GM21717 (cell line): ENCODE measurements around the gene BCOR.

Experiments
- ATAC-seq: cut with Tn5 transposase; IDR thresholded peaks from one replicate; pipeline ENCODE4 v1.9.1; 2021; ENCODE audit warnings: mild to moderate bottlenecking, moderate library complexity; ENCODE audit not compliant: unreplicated experiment

BCOR gene

DNA sequence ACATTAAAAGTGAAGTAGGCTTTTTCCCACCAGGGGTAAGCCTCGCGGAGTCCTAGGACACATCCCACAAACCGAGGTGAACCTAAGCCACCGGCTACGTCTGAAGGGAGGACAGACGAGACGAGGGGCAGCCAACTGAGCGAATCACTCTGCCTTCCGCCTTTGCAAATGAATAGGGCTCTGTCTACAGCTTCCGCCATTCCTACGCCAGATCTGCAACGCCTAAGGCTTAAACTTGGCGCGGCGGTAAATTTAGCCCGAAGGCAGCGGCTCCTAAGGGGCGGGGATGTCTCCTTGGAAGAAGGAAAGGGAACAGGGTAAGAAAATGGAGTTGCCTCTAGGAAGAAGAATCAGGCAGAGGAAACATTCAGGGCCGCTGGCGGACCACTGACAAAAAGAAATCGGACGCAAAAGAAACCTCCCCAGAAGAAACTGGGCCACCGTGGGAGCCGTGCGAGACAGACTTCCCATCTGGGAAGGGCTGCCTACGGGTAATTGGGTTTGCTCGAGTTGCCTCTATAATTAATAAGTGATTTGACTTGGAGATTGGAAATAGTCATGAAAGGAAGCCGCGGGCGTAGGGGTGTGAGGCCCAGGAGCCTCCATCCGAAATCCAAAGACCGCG, 90.5 kb downstream of the BCOR start:
- ATAC-seq: no peak

DNA sequence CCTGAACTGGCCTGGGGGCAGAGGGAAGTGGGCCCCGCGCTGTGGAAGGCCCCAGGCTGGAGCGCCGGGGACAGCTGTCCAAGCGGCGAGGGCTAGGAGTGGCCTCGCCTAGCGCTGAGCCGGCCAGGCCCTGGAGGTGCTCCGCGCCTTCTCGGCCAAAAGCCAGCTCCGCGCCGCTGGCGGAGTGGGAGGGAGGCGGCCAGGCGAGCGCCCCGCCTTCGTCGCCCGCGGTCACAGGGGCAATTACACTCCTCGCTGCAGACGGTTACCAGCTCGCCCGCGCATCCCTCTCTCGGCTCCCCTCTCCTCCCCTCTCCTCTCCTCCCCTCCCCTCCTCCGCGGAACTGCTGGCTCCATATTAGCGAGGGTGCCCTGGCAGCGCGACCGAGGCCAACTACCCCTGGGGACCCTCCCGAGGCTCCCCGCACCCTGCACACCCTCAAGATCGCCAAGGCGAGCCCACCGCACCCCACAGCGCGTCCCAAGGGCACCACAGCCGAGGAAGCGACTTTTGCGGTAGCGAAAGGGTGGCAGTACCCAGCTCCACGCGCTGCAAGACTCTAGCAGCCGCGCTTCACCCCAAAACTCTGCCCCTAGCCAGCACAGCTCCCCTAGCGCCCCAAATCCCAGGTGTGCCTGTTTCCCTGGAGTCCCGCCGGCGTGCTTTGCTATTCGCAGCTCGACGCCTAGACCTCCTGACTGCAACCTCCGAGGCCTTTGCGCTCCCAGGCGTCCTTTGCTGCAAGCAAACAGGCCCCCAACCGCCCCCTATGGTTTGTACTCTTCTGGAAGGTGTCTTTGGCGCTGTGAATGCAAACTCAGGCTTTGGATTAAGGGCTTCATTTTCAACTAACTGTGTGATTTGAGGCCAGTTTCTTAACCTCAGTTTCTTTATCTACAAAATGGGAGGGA, 91.4 kb downstream of the BCOR start:
- no peak for ATAC-seq

DNA sequence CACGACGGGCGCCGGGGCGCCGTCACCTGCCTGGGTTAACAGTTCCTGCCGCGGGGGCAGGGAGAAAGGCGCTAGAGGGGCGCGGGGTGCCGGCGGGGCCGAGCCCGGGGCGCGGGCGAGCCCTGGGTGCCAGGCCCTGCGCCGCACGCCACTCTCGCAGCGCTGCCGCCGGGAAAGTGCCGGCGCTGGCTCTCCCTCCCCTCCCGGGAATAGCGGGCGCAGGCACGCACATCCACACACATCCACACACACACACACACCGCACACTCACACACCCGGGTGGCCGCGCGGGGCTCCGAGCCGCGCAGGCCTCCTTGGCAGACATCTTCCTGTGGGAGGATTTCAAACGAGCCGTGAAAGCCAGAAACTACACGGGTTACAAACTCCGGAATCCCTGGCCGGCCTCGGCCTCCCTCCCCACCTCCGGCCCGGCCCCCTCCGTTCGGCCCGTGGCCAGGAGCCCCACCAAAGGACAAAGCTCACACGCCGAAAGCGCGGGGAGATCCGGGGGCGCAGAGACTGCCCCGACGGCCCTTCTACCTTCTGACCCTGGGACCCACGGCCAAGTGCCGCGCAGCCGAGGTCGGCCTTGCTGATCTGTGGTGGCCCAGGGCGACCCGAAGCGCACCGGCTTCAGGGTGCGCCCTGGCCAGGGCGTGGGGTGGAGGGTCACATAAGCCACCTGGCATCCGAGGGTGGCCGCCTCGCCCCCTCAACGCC, 92.3 kb downstream of the BCOR start:
- no peak for ATAC-seq

- no peak for ATAC-seq
Observed at GRCh38 chrX:40004921-40005291, 92.9 kb downstream of the BCOR start.

GRCh38 chrX:40004246-40004535, 93.6 kb downstream of the BCOR start:
- ATAC-seq: no peak

DNA sequence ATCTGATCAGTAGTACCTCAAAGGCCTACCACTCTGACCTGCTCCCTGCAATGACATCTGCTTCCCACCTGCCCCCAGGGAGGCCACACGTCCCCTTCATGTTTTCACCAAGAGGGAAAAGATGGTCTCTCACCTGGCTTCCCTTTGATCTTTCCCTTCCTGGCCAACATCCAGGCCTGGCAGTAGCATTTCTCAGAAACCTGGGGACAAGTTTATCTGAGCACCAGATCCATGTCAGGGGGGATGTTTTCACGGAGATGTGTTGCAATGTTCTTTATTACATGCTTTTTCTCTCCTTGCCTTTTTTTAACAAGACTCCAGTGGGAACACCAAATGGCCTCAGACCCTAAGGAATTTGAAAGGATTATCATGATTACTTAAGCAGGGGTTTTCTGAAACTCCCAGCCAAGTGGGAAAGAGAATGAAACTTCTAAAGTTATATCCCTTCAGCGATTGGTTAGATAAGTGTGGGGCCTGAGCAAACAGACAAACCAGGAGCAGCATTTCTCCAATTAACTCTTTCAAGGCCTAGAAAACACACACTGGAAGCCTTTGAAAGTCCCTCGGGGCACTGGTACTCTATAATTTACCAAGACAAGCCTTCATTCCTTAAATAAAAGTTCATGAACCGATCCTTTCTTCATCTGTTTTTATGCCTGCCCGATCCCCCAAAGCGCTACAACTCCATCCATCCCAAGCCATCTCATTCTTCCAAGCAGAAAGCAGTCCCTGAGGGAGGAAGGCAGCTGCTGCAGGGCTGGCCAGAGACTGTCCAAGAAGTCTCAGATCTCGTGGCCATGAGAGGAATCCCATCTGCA, 94.1 kb downstream of the BCOR start:
- no peak for ATAC-seq

DNA sequence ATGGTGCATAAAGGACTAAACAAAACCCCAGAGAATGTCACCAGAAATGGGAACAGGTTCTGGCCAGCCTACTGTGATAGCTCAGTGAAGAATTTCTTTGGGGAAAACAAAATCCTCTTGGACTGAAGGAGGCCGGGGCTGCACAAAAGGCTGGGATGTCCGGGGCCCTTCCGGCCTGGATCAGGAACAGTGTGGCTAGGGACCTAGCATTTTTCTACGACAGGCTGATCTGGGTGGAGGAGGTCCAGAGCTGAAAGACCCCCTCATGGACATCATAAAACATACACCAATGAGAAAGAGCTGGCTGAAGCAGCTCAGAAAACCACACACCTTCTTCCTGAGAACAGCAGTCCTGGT, 94.7 kb downstream of the BCOR start:
- ATAC-seq: no peak
